Panc1 (cell line): ENCODE measurements around the gene CCDC51.

Source experiments
- POLR2AphosphoS5 ChIP-seq: IDR thresholded peaks from 2 replicates; pipeline ENCODE4 v1.6.1; 2012; ENCODE audit warnings: mild to moderate bottlenecking, low read depth, low read length, moderate library complexity
- REST ChIP-seq, 2 experiments: IDR thresholded peaks; 2 replicates each; pipeline ENCODE4 v1.6.1; 2011 to 2012; ENCODE audit warnings: low read depth in 2 of 2, control low read depth in 1 of 2, low read length in 1 of 2, mild to moderate bottlenecking in 1 of 2, moderate library complexity in 1 of 2; ENCODE audit not compliant: insufficient read depth in 1 of 2
- SIN3A ChIP-seq: IDR thresholded peaks from 2 replicates; pipeline ENCODE4 v1.6.1; 2012; ENCODE audit warnings: low read depth, mild to moderate bottlenecking, low read length, moderate library complexity, borderline replicate concordance; ENCODE audit not compliant: insufficient read depth
- TCF7L2 ChIP-seq: IDR thresholded peaks from 2 replicates; pipeline ENCODE4 v1.6.1; 2011; ENCODE audit warnings: mild to moderate bottlenecking, low read depth, low read length, inconsistent platforms
- TF ChIP-seq, protein P1 (sequence below): fragments of 450-650 bp; IDR thresholded peaks from 2 replicates; pipeline ENCODE4 v1.5.1; 2017; ENCODE audit warnings: mild to moderate bottlenecking

GRCh38 chr3:48422681-48423080, 17.2 kb downstream of the CCDC51 start:
- TF ChIP-seq, protein P1, sequence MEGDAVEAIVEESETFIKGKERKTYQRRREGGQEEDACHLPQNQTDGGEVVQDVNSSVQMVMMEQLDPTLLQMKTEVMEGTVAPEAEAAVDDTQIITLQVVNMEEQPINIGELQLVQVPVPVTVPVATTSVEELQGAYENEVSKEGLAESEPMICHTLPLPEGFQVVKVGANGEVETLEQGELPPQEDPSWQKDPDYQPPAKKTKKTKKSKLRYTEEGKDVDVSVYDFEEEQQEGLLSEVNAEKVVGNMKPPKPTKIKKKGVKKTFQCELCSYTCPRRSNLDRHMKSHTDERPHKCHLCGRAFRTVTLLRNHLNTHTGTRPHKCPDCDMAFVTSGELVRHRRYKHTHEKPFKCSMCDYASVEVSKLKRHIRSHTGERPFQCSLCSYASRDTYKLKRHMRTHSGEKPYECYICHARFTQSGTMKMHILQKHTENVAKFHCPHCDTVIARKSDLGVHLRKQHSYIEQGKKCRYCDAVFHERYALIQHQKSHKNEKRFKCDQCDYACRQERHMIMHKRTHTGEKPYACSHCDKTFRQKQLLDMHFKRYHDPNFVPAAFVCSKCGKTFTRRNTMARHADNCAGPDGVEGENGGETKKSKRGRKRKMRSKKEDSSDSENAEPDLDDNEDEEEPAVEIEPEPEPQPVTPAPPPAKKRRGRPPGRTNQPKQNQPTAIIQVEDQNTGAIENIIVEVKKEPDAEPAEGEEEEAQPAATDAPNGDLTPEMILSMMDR: no peak
- TF ChIP-seq POLR2AphosphoS5: no peak
- TF ChIP-seq REST (IDR thresholded peaks at IDR 0.05; ENCODE audit: insufficient read depth in 1 of 2, low read depth in 2 of 2, low read length in 1 of 2): no peak
- TF ChIP-seq TCF7L2: no peak
- no peak for TF ChIP-seq SIN3A
